Effector CD4-positive, alpha-beta T cell (primary cell): Measurements from ENCODE around the gene UGT1A9.
A peak's percentile ranks its signal among the peaks of the same experiment; 100 is the strongest.
"Not testable (repeated sequence)": the region's sequence is repeated elsewhere in the genome, so short reads cannot be mapped to it uniquely, and the experiment has no call there.

Experiments
- DNase-seq: peaks from one replicate; pipeline ENCODE4 v3.0.0-alpha.2; 2020

UGT1A9 gene

GRCh38 chr2:233681521-233682099, 9.9 kb downstream of the UGT1A9 start, which contains the start of gene UGT1A7:
UGT1A7 (plus strand) TSS chr2:233681901; CDS start chr2:233681938, 37 bp downstream.
- DNase-seq = no peak

GRCh38 chr2:233684640-233685039, 12.9 kb downstream of the UGT1A9 start:
- no peak for DNase-seq

- DNase-seq = no peak
Observed at GRCh38 chr2:233686928-233687327, 15.2 kb downstream of the UGT1A9 start.

- no peak for DNase-seq
Observed at GRCh38 chr2:233688341-233688740, 16.6 kb downstream of the UGT1A9 start.

GRCh38 chr2:233689031-233689430, 17.3 kb downstream of the UGT1A9 start:
- no peak for DNase-seq

GRCh38 chr2:233689501-233689900, 17.8 kb downstream of the UGT1A9 start:
- no peak for DNase-seq

- no peak for DNase-seq
Observed at GRCh38 chr2:233690444-233690843, 18.7 kb downstream of the UGT1A9 start.

- no peak for DNase-seq
Observed at GRCh38 chr2:233691443-233692433, 20.0 kb downstream of the UGT1A9 start.

GRCh38 chr2:233692648-233693047, 20.9 kb downstream of the UGT1A9 start, which contains the start of gene UGT1A6:
UGT1A6 (plus strand) TSS chr2:233692890; CDS start chr2:233693005, 115 bp downstream.
- DNase-seq = no peak

GRCh38 chr2:233693963-233694362, 22.3 kb downstream of the UGT1A9 start:
- DNase-seq = no peak

- no peak for DNase-seq
Observed at GRCh38 chr2:233698740-233699139, 27.0 kb downstream of the UGT1A9 start.

- no peak for DNase-seq
Observed at GRCh38 chr2:233699424-233700027, 27.8 kb downstream of the UGT1A9 start.

- DNase-seq = no peak
Observed at GRCh38 chr2:233700028-233700635, 28.4 kb downstream of the UGT1A9 start.

- not testable (repeated sequence) for DNase-seq
Observed at GRCh38 chr2:233700842-233701241, 29.1 kb downstream of the UGT1A9 start.

GRCh38 chr2:233702238-233702637, 30.5 kb downstream of the UGT1A9 start:
- no peak for DNase-seq

GRCh38 chr2:233705911-233706506, 34.3 kb downstream of the UGT1A9 start:
- DNase-seq = no peak

GRCh38 chr2:233706720-233707119, 35.0 kb downstream of the UGT1A9 start:
- no peak for DNase-seq

GRCh38 chr2:233707940-233708644, 36.4 kb downstream of the UGT1A9 start:
- DNase-seq = no peak

- DNase-seq = no peak
Observed at GRCh38 chr2:233708942-233709341, 37.2 kb downstream of the UGT1A9 start.

GRCh38 chr2:233711312-233712008, 39.8 kb downstream of the UGT1A9 start:
- DNase-seq = peak; percentile 42

- no peak for DNase-seq
Observed at GRCh38 chr2:233712611-233713261, 41.0 kb downstream of the UGT1A9 start, which contains the start of gene UGT1A5. UGT1A5 (plus strand) TSS chr2:233712907; CDS start chr2:233712992, 85 bp downstream.
